GM18909 (cell line): ENCODE measurements around the gene ARHGAP26.

Experiments
- ATAC-seq: cut with Tn5 transposase; IDR thresholded peaks from one replicate; pipeline ENCODE4 v1.9.1; 2021; ENCODE audit warnings: mild to moderate bottlenecking; ENCODE audit not compliant: unreplicated experiment, poor library complexity

The ARHGAP26 gene

GRCh38 chr5:143259254-143259605, 489.1 kb downstream of the ARHGAP26 start:
- no peak for ATAC-seq

GRCh38 chr5:143261748-143262392, 491.7 kb downstream of the ARHGAP26 start:
- ATAC-seq, result no peak

- peak; percentile 71 for ATAC-seq
These were observed 492.4 kb downstream of the ARHGAP26 start for GRCh38 chr5:143262393-143263174.

GRCh38 chr5:143263272-143263810, 493.2 kb downstream of the ARHGAP26 start:
- ATAC-seq, result no peak

- ATAC-seq, result no peak
These were observed 495.8 kb downstream of the ARHGAP26 start for GRCh38 chr5:143265995-143266394.

DNA sequence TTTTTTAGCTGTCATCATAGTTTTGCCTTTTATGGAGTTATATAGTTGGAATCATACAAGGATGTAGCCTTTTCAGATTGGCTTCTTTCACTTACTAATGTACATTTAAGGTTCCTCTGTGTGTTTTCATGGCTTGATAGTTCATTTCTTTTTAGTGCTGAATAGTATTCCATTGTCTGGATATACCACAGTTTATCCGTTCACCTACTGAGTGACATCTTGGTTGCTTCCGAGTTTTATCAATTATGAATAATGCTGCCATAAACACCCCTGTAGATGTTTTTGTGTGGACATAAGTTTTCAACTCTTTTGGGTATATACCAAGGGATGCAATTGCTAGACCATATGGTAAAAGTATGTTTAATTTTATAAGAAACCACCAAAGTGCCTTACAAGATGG, 497.0 kb downstream of the ARHGAP26 start:
- ATAC-seq, result no peak

DNA sequence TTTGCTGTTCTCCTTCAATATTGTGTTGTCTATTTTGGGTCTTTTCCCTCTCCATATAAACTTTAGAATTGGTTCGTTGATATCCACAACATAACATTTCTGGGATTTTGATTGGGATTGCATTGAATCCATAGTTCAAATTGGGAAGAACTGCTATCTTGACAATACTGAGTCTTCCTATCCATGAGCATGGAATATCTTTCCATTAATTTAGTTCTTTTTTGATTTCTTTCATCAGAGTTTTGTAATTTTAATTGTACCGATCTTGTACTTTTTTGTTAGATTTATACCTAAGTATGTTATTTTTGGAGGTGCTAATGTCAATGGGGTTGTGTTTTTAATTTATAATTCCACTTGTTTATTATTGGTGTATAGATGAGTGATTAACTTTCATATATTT, 498.2 kb downstream of the ARHGAP26 start:
- no peak for ATAC-seq

DNA sequence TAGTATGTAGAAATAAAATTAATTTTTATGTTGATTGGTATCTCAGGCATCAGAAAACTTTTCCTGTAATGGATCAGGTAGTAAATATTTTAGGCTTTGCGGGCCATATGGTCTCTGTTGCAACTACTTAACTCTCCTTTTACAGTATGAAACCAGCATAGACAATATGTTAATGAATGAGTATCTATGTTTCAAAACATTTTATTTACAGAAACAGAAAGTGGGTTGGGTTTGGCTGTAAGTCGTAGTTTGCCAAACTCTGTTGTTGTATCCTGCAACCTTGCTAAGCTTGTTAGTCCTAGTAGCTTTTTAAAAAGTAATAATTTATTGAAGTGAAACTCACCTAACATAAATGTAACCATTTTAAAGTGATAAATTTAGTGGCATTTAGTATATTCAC, 501.3 kb downstream of the ARHGAP26 start:
- peak; percentile 47 for ATAC-seq

DNA sequence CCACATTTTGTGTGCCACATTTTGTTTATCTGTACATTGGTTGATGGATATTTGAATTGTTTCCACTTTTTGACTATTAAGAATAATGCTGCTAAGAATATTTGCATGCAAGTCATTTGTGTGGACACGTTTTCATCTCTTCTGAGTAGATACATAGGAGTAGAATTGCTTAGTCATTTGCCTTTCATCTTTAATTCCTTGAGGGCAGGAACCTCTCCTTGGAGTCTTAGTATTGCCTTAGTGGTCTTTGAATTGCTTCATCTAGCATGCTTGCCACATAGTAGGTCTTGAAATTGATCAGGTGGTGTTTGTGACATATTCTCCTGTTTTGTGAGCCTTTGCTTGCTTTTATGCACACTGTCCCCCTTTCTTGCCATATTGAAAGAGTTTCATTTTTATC, 504.8 kb downstream of the ARHGAP26 start:
- no peak for ATAC-seq

DNA sequence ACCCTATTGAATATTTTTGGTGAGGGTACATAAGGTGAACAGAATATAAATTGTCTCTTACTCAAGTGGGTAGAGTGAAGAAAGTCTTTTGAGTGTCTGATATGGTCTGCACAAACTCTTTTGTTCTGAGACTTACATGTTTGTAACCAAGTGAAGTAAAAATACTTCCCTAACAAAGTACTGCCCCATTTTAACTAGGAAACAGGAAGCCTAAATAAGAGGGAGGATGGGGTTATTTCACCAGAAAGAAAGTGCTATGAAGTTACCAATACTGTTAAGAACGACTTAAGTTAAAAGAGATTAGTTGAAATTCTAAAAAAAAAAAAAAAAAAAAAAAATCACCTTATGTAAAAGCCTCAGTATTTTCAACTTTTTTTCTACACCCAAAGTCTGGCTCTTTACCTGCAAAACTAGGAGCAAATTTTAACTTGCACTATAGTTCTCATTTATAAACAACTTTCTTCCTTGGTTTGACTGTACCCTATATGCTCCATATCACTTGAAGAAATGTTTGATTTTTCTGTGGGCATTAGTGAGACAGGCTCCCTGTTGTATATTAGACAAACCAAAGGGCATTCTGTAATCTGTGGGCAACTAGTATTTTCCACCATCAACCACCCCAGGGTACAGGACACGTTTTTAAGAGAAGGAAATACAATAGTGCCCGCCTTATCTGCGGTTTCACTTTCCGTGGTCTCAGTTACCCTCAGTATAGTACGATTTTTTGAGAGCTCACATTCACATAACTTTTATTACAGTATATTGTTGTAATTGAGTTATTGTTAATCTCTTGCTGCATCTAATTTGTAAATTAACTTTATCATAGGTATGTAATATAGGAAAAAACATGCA, 505.6 kb downstream of the ARHGAP26 start:
- no peak for ATAC-seq

- ATAC-seq, result no peak
These were observed 507.4 kb downstream of the ARHGAP26 start for GRCh38 chr5:143277536-143277935.
